Mammary epithelial cell (primary cell): ENCODE results near the gene ZNF784.

Experiments
- EZH2 ChIP-seq: IDR thresholded peaks from 2 replicates; pipeline ENCODE4 v1.6.1; 2012; ENCODE audit warnings: low read length, inconsistent platforms, borderline replicate concordance
- TF ChIP-seq, protein P1 (sequence below), 2 donors: IDR thresholded peaks in 1 of 2; conservative IDR thresholded peaks in 1 of 2; 2 replicates each; pipeline ENCODE4 v1.5.1; 2011 to 2012; ENCODE audit warnings: inconsistent platforms in 2 of 2, low read length in 2 of 2, mild to moderate bottlenecking in 2 of 2, control low read depth in 1 of 2, low read depth in 1 of 2; ENCODE audit not compliant: insufficient read depth in 1 of 2; ENCODE audit errors: extremely low read depth in 1 of 2

- TF ChIP-seq, protein P1, sequence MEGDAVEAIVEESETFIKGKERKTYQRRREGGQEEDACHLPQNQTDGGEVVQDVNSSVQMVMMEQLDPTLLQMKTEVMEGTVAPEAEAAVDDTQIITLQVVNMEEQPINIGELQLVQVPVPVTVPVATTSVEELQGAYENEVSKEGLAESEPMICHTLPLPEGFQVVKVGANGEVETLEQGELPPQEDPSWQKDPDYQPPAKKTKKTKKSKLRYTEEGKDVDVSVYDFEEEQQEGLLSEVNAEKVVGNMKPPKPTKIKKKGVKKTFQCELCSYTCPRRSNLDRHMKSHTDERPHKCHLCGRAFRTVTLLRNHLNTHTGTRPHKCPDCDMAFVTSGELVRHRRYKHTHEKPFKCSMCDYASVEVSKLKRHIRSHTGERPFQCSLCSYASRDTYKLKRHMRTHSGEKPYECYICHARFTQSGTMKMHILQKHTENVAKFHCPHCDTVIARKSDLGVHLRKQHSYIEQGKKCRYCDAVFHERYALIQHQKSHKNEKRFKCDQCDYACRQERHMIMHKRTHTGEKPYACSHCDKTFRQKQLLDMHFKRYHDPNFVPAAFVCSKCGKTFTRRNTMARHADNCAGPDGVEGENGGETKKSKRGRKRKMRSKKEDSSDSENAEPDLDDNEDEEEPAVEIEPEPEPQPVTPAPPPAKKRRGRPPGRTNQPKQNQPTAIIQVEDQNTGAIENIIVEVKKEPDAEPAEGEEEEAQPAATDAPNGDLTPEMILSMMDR (conservative IDR thresholded peaks at IDR 0.05 in 1 of 2, IDR thresholded peaks at IDR 0.05 in 1 of 2; ENCODE audit: extremely low read depth in 1 of 2, insufficient read depth in 1 of 2, low read depth in 1 of 2, low read length in 2 of 2): no peak
- no peak for TF ChIP-seq EZH2
Measured at GRCh38 chr19:55623130-55623529, 1.2 kb downstream of the ZNF784 start.
